GM10266 (cell line): ENCODE measurements around the gene SPAG16.

ENCODE experiments used
- DNase-seq: peaks from one replicate; pipeline ENCODE4 v3.0.0; 2012; ENCODE audit errors: extremely low spot score
- CTCF ChIP-seq: IDR thresholded peaks from 2 replicates; pipeline ENCODE4 v1.5.1; 2012; ENCODE audit warnings: mild to moderate bottlenecking, low read depth; ENCODE audit not compliant: control insufficient read depth, insufficient read depth; ENCODE audit errors: missing control alignments

Gene SPAG16

DNA sequence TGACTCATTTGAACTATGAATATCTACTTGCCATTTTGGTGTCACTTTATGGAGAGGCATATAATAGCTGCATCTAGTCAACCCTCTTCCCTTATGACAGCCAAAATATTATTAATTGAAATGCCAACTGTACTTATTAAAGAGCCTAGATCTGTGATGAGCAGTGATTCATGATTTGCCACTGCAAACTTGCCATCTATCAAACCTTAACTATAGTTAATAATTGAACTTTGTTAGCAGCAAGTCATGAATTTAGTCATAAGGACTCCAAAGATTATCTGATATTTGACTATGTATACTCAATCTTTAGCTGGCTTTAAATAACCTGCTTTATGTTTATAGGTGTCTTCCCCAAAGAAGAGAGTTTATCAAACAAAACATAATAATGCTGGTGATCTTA, 1010.2 kb downstream of the SPAG16 start:
- DNase-seq, result no peak
- TF ChIP-seq CTCF, result no peak

- no peak for TF ChIP-seq CTCF
- DNase-seq, result no peak
These were observed 1013.2 kb downstream of the SPAG16 start for GRCh38 chr2:214297423-214297822.

DNA sequence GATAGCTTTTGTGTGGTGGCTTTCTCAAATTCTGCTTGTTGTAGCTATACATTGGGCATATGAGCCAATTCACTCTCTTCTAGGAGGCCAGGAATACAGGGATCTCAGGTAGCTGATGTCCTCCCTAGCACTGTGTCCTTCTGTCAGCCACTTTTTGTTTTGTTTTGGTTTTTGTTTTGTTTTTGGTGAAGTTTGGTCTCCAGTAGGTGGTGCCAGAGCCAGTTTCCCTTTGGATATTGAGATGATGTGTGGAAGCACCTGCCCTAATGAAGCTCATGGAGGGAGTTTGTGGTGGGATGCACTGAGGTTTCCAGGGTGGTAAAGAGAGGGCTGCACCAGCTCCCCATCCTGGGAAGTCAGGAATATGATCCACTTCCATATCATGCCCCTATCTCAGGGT, 1026.1 kb downstream of the SPAG16 start:
- DNase-seq, result peak; percentile 13
- TF ChIP-seq CTCF, result peak; percentile 29

DNA sequence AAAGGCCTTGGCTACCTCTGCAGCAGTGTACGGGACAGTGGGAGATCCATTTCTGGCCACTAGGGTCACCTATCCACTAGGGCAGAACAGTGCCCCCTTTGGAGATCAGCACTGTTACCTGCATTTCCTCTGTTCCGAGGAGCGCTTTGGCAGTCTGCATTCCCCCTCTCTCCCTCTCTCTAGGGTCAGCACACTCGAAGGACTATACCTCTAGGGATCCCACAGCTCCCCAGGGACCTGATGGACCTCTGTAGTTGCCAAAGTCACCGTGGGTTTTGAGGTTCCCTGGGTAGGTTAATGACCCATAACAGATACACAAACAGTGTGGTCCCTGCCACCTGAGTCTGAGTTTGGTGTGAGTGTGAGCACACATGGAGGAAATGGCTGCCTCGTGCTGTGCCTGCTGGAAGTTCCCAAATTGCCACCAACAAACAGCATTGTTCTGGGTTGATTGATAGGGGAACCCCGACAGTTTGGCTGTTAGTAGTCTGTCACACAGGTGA, 1026.8 kb downstream of the SPAG16 start:
- DNase-seq, result no peak
- TF ChIP-seq CTCF, result no peak

GRCh38 chr2:214311931-214312749, 1027.9 kb downstream of the SPAG16 start:
- no peak for DNase-seq
- TF ChIP-seq CTCF, result no peak

GRCh38 chr2:214315324-214315723, 1031.1 kb downstream of the SPAG16 start:
- no peak for TF ChIP-seq CTCF
- no peak for DNase-seq

DNA sequence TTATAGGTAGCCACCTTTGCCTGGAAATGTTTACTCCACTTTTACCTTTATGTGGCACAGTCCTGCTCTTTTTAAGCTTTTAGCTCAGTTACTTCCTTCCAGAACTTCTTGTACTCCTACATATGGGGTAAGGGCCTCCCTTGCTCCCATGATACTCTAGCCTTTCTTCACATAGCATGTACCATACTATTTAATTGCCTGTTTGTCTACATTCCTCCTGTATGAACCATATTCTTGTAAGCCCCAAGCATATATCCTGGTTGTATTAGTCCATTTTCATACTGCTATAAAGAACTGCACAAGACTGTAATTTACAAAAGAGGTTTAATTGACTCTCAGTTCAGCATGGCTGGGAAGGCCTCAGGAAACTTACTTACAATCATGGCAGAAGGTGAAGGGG, 1035.9 kb downstream of the SPAG16 start:
- no peak for TF ChIP-seq CTCF
- no peak for DNase-seq
